OCI-LY3 (cell line): ENCODE measurements around the gene PHC3.

Source experiments
- H2AFZ ChIP-seq: fragments of 200-600, 300-600 bp; shearing (Covaris generic); 2 replicates; pipeline ENCODE4 v1.6.0; 2014; ENCODE audit warnings: antibody characterized with exemption, low read depth, low read length
- H3K27ac ChIP-seq: fragments of 200-600, 300-600 bp; sonication (generic); 2 replicates; pipeline ENCODE4 v1.5.1; 2014; ENCODE audit warnings: mild to moderate bottlenecking, low read length, moderate library complexity, mixed read lengths
- H3K27me3 ChIP-seq: fragments of 200-600, 300-600 bp; sonication (generic); 2 replicates; pipeline ENCODE4 v1.6.1; 2014; ENCODE audit warnings: low read depth, low read length, mixed read lengths
- H3K36me3 ChIP-seq: fragments of 200-600, 300-600 bp; sonication (generic); replicated peaks from 2 replicates; pipeline ENCODE3; 2014; ENCODE audit warnings: low read depth, low read length, mixed read lengths
- H3K4me1 ChIP-seq: fragments of 300-600, 200-600 bp; sonication (generic); 2 replicates; pipeline ENCODE4 v1.6.1; 2014; ENCODE audit warnings: low read length, mixed read lengths
- H3K4me2 ChIP-seq: fragments of 200-600, 300-600 bp; sonication (generic); 2 replicates; pipeline ENCODE4 v1.6.1; 2014; ENCODE audit warnings: low read length, mixed read lengths
- H3K4me3 ChIP-seq: fragments of 300-600, 200-600 bp; sonication (generic); 2 replicates; pipeline ENCODE4 v1.5.1; 2014; ENCODE audit warnings: antibody characterized with exemption, mild to moderate bottlenecking, low read length, moderate library complexity
- H3K79me2 ChIP-seq: fragments of 300-600, 200-600 bp; shearing (Covaris generic); 2 replicates; pipeline ENCODE4 v1.6.1; 2014; ENCODE audit warnings: mild to moderate bottlenecking, low read length, mixed read lengths
- H3K9ac ChIP-seq: fragments of 300-600, 200-600 bp; shearing (Covaris generic); 2 replicates; pipeline ENCODE4 v1.6.0; 2014; ENCODE audit warnings: mild to moderate bottlenecking, low read length, moderate library complexity
- H3K9me3 ChIP-seq: fragments of 200-600, 300-600 bp; shearing (Covaris generic); 2 replicates; pipeline ENCODE4 v1.6.1; 2014; ENCODE audit warnings: low read length, mixed read lengths; ENCODE audit not compliant: insufficient read depth
- H4K20me1 ChIP-seq: fragments of 200-600, 300-600 bp; sonication (generic); 2 replicates; pipeline ENCODE4 v1.6.1; 2016; ENCODE audit warnings: low read length, mixed read lengths; ENCODE audit not compliant: insufficient read depth
- EZH2phosphoT487 ChIP-seq: fragments of 200-600 bp; shearing (Covaris generic); IDR thresholded peaks from 2 replicates; pipeline ENCODE4 v1.6.1; 2018; ENCODE audit warnings: antibody characterized with exemption, mixed run types, low read depth
- TF ChIP-seq, protein P1 (sequence below): fragments of 200-600, 300-600 bp; sonication (generic); IDR thresholded peaks from 2 replicates; pipeline ENCODE4 v1.5.1; 2014; ENCODE audit warnings: antibody characterized with exemption, low read length, low read depth

The PHC3 gene

DNA sequence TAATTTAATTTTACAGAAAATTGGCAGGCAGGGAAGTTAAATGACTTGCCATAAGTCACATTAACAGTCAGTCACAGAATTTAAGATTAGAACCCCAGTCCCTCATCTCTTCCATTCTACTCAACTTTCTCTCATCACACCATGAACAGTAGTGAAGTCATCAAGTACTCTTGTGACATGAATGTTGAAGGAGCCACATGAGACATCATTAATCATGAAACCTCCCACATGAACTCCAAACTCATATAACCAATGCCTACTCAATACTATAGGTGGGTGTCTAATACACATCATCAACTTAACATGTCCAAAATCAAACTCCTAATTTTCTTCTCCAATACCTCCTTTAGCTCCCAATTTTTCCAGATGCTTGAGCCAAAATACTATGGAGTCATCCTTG is 19.5 kb downstream of the PHC3 start:
- no peaks in the 10 kb centered on the region for H3K9me3 ChIP-seq
- H4K20me1 ChIP-seq: peaks cover 35% of the 10 kb centered on the region
- H3K4me1 ChIP-seq: no peaks in the 10 kb centered on the region
- no peaks in the 10 kb centered on the region for H3K27me3 ChIP-seq
- peaks cover 75% of the 10 kb centered on the region for H3K79me2 ChIP-seq
- H3K4me3 ChIP-seq: no peak overlapping the region
- H3K36me3 ChIP-seq: peaks cover 54% of the 10 kb centered on the region
- no peak overlapping the region for H3K27ac ChIP-seq
- H3K4me2 ChIP-seq: no peak overlapping the region
- H2AFZ ChIP-seq: no peak overlapping the region
- no peak overlapping the region for H3K9ac ChIP-seq
- TF ChIP-seq, protein P1, sequence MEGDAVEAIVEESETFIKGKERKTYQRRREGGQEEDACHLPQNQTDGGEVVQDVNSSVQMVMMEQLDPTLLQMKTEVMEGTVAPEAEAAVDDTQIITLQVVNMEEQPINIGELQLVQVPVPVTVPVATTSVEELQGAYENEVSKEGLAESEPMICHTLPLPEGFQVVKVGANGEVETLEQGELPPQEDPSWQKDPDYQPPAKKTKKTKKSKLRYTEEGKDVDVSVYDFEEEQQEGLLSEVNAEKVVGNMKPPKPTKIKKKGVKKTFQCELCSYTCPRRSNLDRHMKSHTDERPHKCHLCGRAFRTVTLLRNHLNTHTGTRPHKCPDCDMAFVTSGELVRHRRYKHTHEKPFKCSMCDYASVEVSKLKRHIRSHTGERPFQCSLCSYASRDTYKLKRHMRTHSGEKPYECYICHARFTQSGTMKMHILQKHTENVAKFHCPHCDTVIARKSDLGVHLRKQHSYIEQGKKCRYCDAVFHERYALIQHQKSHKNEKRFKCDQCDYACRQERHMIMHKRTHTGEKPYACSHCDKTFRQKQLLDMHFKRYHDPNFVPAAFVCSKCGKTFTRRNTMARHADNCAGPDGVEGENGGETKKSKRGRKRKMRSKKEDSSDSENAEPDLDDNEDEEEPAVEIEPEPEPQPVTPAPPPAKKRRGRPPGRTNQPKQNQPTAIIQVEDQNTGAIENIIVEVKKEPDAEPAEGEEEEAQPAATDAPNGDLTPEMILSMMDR: no peak
- TF ChIP-seq EZH2phosphoT487: no peak

DNA sequence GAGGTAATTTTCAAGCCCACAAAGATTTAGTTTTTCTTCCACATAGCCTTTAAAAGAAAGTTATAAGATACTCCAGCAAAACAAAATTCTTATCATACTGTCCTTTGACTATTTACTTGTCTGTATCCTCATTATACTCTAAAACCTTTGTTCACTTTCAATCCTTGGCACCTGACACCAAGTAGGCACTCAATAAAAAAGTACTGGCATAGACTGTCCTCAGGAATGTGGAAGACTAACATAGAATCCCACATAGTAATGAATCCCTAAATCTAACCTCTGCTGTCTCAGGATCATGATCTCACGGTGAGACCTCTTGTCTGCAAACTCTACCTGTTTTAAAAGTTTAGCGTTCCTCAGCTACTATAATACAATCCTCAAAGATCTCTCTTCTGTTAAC is 21.6 kb downstream of the PHC3 start:
- Histone ChIP-seq H3K79me2 (peaks cover 75% of the 10 kb centered on the region), H2AFZ (no peak overlapping the region), H3K4me3 (no peak overlapping the region), H3K36me3 (peaks cover 47% of the 10 kb centered on the region), H3K27ac (no peak overlapping the region), H3K9me3 (no peaks in the 10 kb centered on the region), H4K20me1 (peaks cover 36% of the 10 kb centered on the region), H3K27me3 (no peaks in the 10 kb centered on the region), H3K4me1 (peaks cover 5% of the 10 kb centered on the region), H3K4me2 (no peak overlapping the region), H3K9ac (no peak overlapping the region)
- TF ChIP-seq EZH2phosphoT487: no peak
- TF ChIP-seq, protein P1: no peak

DNA sequence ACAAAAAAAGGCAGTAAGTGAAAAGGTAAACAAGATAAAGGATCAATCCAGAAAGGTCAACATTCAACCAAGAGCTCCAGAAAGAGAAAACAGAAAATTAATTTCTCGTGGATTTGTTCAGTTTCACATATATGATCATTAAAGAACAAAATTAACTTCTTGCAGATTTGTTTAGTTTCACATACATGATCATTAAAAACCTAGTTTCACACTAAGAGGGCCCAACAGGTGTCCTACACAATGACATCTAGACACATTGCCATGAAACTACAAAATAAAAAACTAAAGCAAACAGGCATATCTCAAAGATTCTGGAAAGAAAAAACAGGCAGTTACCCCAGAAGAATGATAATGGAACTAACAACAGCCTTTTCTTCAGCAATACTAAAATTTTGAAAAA is 22.1 kb downstream of the PHC3 start:
- peaks cover 43% of the 10 kb centered on the region for H3K36me3 ChIP-seq
- TF ChIP-seq, protein P1: no peak
- TF ChIP-seq EZH2phosphoT487: no peak
- H3K4me1 ChIP-seq: peaks cover 10% of the 10 kb centered on the region
- peaks cover 74% of the 10 kb centered on the region for H3K79me2 ChIP-seq
- H3K27ac ChIP-seq: no peak overlapping the region
- H3K9me3 ChIP-seq: no peaks in the 10 kb centered on the region
- no peak overlapping the region for H3K9ac ChIP-seq
- no peak overlapping the region for H3K4me3 ChIP-seq
- no peak overlapping the region for H2AFZ ChIP-seq
- H3K4me2 ChIP-seq: no peak overlapping the region
- no peaks in the 10 kb centered on the region for H3K27me3 ChIP-seq
- H4K20me1 ChIP-seq: peaks cover 36% of the 10 kb centered on the region

DNA sequence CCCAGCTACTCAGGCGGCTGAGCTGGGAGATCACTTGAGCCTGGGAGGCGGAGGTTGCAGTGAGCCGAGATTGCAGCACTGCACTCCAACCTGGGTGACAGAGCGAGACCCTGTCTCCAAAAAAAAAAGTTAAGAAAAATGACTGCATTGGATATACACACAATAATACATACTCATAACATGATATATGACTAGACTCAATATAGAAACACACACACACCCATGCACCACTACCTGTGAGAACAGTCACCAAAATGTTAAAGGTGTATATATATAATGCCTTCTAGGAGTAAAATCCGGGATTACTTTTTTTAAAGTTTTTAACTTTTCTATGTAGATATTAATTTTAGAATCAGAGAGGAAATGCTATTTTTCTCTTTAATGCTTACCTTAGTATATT is 25.9 kb downstream of the PHC3 start:
- Histone ChIP-seq H4K20me1 (peaks cover 29% of the 10 kb centered on the region), H3K79me2 (peaks cover 72% of the 10 kb centered on the region), H3K27me3 (no peaks in the 10 kb centered on the region), H3K9ac (no peak overlapping the region), H3K4me1 (peaks cover 16% of the 10 kb centered on the region), H2AFZ (no peak overlapping the region), H3K4me3 (no peak overlapping the region), H3K36me3 (peaks cover 26% of the 10 kb centered on the region), H3K27ac (no peak overlapping the region), H3K4me2 (no peak overlapping the region), H3K9me3 (no peaks in the 10 kb centered on the region)
- no peak for TF ChIP-seq EZH2phosphoT487
- TF ChIP-seq, protein P1: no peak
